CD4-positive, alpha-beta T cell treated with Interleukin-1 beta for 1 hour (primary cell): ENCODE measurements around the gene ZNF425.
"Not testable (repeated sequence)": the region's sequence is repeated elsewhere in the genome, so short reads cannot be mapped to it uniquely, and the experiment has no call there.

ENCODE experiments used
- DNase-seq, 2 donors: peaks; one replicate each; pipeline ENCODE4 v3.0.0-alpha.2; 2020 to 2022

The ZNF425 gene

GRCh38 chr7:149133028-149133710 lies 7.0 kb upstream of the ZNF425 start:
- no peak for DNase-seq

- no peak for DNase-seq
Measured at GRCh38 chr7:149130572-149131198, 4.6 kb upstream of the ZNF425 start.

- DNase-seq: peak; percentile 48 to 57
Measured at GRCh38 chr7:149126662-149127266, 640 bp upstream of the ZNF425 start.

GRCh38 chr7:149125189-149125862 lies 798 bp downstream of the ZNF425 start:
- DNase-seq: no peak

- no peak for DNase-seq
Measured at GRCh38 chr7:149109969-149110368, 16.2 kb downstream of the ZNF425 start.

GRCh38 chr7:149104749-149105148 lies 21.4 kb downstream of the ZNF425 start:
- DNase-seq: no peak

GRCh38 chr7:149104214-149104613 lies 21.9 kb downstream of the ZNF425 start:
- DNase-seq: no peak

- DNase-seq: no peak
Measured at GRCh38 chr7:149103424-149103823, 22.7 kb downstream of the ZNF425 start.

- DNase-seq: no peak
Measured at GRCh38 chr7:149102666-149103065, 23.5 kb downstream of the ZNF425 start.

- no peak for DNase-seq
Measured at GRCh38 chr7:149100821-149101220, 25.3 kb downstream of the ZNF425 start.

GRCh38 chr7:149099058-149099457 lies 27.1 kb downstream of the ZNF425 start:
- DNase-seq: no peak

- DNase-seq: no peak
Measured at GRCh38 chr7:149097088-149097487, 29.0 kb downstream of the ZNF425 start.

GRCh38 chr7:149093228-149093627 lies 32.9 kb downstream of the ZNF425 start:
- no peak for DNase-seq

GRCh38 chr7:149092244-149092643 lies 33.9 kb downstream of the ZNF425 start:
- DNase-seq: not testable (repeated sequence)

GRCh38 chr7:149090397-149091195 lies 35.5 kb downstream of the ZNF425 start, which contains the start of gene ZNF786:
Gene ZNF786, minus strand, starts transcription at chr7:149090718. Its CDS starts 78 bp downstream, at chr7:149090640.
- DNase-seq: peak; percentile 92 to 93

- no peak for DNase-seq
Measured at GRCh38 chr7:149087376-149087775, 38.7 kb downstream of the ZNF425 start.

GRCh38 chr7:149085866-149086265 lies 40.3 kb downstream of the ZNF425 start:
- DNase-seq: no peak

- DNase-seq: no peak
Measured at GRCh38 chr7:149084407-149084806, 41.7 kb downstream of the ZNF425 start.

GRCh38 chr7:149081914-149082313 lies 44.2 kb downstream of the ZNF425 start:
- DNase-seq: no peak

GRCh38 chr7:149077594-149077993 lies 48.5 kb downstream of the ZNF425 start:
- no peak for DNase-seq

GRCh38 chr7:149075286-149075685 lies 50.8 kb downstream of the ZNF425 start:
- no peak for DNase-seq

GRCh38 chr7:149074116-149074885 lies 51.8 kb downstream of the ZNF425 start:
- no peak for DNase-seq
